CD4-positive, alpha-beta T cell (primary cell): ENCODE measurements around the gene VWA3B. TPM values are rescaled to one million over a fixed set of nuclear protein-coding genes. Genes with fewer than 3 reads are reported as not detected.

Experiments
- ATAC-seq: fragments of 200-7000 bp; cut with Tn5 transposase; one replicate; pipeline ENCODE4 v1.10.0; 2022; ENCODE audit warnings: mild to moderate bottlenecking; ENCODE audit not compliant: poor library complexity
- CTCF ChIA-PET: fragments of 350-600 bp; sonication (Branson Sonifier 250); formaldehyde crosslinking; loops from one replicate; lab custom pipeline; 2021; ENCODE audit warnings: antibody characterized with exemption, inconsistent platforms; lab: Charles Lee
- POLR2A ChIA-PET: fragments of 350-600 bp; sonication (Branson Sonifier 250); formaldehyde crosslinking; loops from one replicate; lab custom pipeline; 2021; ENCODE audit warnings: antibody characterized with exemption, inconsistent platforms; lab: Charles Lee
- DNase-seq, 14 experiments: peaks; one replicate each; pipeline ENCODE4 v3.0.0-alpha.2; 2013 to 2020; ENCODE audit warnings: mixed read lengths in 2 of 14
- H3K27ac ChIP-seq, 2 donors: one replicate each; pipeline versions ENCODE4 v1.5.1 to v1.7.0; 2013; ENCODE audit warnings: low read length in 2 of 2, low read depth in 1 of 2, mild to moderate bottlenecking in 1 of 2
- H3K27me3 ChIP-seq, 2 experiments: 1 replicate in 1 of 2; 2 replicates in 1 of 2; pipeline versions ENCODE4 v1.6.1 to v1.7.0; 2013; ENCODE audit warnings: low read length in 2 of 2, control low read depth in 1 of 2, mild to moderate bottlenecking in 1 of 2, moderate library complexity in 1 of 2; ENCODE audit not compliant: insufficient read depth in 2 of 2, control insufficient read depth in 1 of 2
- H3K36me3 ChIP-seq: one replicate; pipeline ENCODE4 v1.6.1; 2013; ENCODE audit warnings: low read length, control low read depth; ENCODE audit not compliant: insufficient read depth
- H3K4me1 ChIP-seq: one replicate; pipeline ENCODE4 v1.6.1; 2013; ENCODE audit warnings: low read length, control low read depth; ENCODE audit not compliant: insufficient read depth
- H3K4me3 ChIP-seq: one replicate; pipeline ENCODE4 v1.5.1; 2013; ENCODE audit warnings: mild to moderate bottlenecking, low read length, moderate library complexity
- H3K9me3 ChIP-seq, 2 experiments: 1 replicate in 1 of 2; 2 replicates in 1 of 2; pipeline versions ENCODE4 v1.6.1 to v1.7.0; 2013; ENCODE audit warnings: low read length in 2 of 2, mild to moderate bottlenecking in 2 of 2, control low read depth in 1 of 2, moderate library complexity in 1 of 2; ENCODE audit not compliant: control insufficient read depth in 1 of 2, insufficient read depth in 1 of 2
- H3K27ac Mint-ChIP-seq: one replicate; pipeline ENCODE4 v1.8.0; 2020; ENCODE audit warnings: mixed read lengths
- H3K27me3 Mint-ChIP-seq: one replicate; pipeline ENCODE4 v1.8.0; 2021; ENCODE audit warnings: mixed read lengths
- H3K36me3 Mint-ChIP-seq: one replicate; pipeline ENCODE4 v1.8.0; 2021; ENCODE audit warnings: low read depth, mixed read lengths
- H3K4me1 Mint-ChIP-seq: one replicate; pipeline ENCODE4 v1.8.0; 2021; ENCODE audit warnings: low read depth, mixed read lengths
- H3K4me3 Mint-ChIP-seq: one replicate; pipeline ENCODE4 v1.8.0; 2020; ENCODE audit warnings: mild to moderate bottlenecking, mixed read lengths
- H3K9me3 Mint-ChIP-seq: one replicate; pipeline ENCODE4 v1.8.0; 2020; ENCODE audit warnings: mixed read lengths
- intact Hi-C, 2 experiments: fragments of 100-400 bp; cut with DNase I in 1 of 2; cut with micrococcal nuclease in 1 of 2; formaldehyde crosslinking; loops; one replicate each; pipeline versions ENCODE4 v1.15.1 to v1.9.0; 2023 to 2025; cut with DNase I, micrococcal nuclease
- total RNA-seq, 174 experiments: library from RNA in 2 of 174; stranded (reverse) in 2 of 174; gene quantifications; one replicate each; pipeline ENCODE4 v1.2.3 and lab custom pipeline; 2021 to 2026
- TF ChIP-seq, protein P1 (sequence below): fragments of 200-600 bp; IDR thresholded peaks from one replicate; pipeline ENCODE4 v1.8.0; 2022; ENCODE audit warnings: antibody characterized with exemption, mild to moderate bottlenecking

VWA3B gene
- total RNA-seq, 2 experiments from 2014 or later: not detected

DNA sequence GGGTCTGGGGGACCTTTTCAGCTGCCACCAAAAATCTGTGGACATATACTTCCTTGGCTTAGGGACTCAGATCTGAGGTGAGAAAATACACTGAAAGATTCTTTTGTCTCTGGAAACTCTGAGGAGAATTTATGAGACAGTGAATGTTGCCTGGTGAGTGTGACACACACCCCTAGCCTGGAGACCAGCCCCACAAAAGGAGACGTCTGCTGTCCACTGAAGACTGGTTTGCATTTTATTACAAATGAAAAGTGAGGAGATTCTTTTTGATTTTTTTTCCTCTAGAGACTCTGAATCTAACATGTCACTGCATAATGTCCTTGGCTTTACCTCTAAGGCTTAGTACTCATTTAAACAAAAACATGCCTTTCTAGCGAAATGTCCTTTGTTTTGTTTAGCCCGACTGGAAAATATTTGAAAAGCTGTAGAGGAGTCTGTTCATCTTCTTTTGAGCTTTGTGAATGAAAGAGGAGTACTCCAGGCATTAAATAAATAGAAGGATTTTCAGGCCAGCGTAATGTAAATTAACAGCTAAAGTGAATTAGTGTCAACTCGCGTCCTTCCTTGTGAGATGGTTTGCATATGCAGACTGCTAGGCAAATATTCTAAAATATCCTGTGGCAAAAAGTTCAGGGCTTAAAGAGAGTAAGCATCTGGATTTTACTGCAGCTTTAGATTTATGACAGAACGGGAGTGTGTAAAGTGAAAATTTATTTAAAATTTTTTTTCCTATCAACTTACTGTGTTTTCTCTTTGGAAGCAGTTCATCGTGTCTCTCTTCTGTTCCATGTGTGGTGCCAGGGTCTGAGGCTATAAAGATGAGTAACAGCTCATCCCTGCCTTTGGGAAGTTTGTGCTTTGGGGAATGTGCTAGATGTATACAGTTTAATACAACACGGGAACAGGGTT lies 125.4 kb downstream of the VWA3B start:
- H3K4me1 Mint-ChIP-seq: no peaks in the 10 kb centered on the region
- POLR2A ChIA-PET: no interaction called here
- H3K9me3 Mint-ChIP-seq: no peaks in the 10 kb centered on the region
- peaks cover 52% of the 10 kb centered on the region for H3K27me3 Mint-ChIP-seq
- no peak overlapping the region for H3K27ac Mint-ChIP-seq
- H3K36me3 Mint-ChIP-seq: no peaks in the 10 kb centered on the region
- ATAC-seq: no peak
- Histone ChIP-seq H3K4me3 (no peak overlapping the region), H3K36me3 (no peaks in the 10 kb centered on the region), H3K27ac (no peak overlapping the region), H3K27me3 (peaks cover 0 to 31% of the 10 kb centered on the region in 2 experiments), H3K4me1 (no peaks in the 10 kb centered on the region), H3K9me3 (no peaks in the 10 kb centered on the region)
- no peak overlapping the region for H3K4me3 Mint-ChIP-seq
- CTCF ChIA-PET: interaction anchor here (0.6 kb wide), 1 partner anchor 82 kb away, joined by 5 read pairs; no protein-coding TSS in a partner anchor
- no peak for DNase-seq
- TF ChIP-seq, protein P1, sequence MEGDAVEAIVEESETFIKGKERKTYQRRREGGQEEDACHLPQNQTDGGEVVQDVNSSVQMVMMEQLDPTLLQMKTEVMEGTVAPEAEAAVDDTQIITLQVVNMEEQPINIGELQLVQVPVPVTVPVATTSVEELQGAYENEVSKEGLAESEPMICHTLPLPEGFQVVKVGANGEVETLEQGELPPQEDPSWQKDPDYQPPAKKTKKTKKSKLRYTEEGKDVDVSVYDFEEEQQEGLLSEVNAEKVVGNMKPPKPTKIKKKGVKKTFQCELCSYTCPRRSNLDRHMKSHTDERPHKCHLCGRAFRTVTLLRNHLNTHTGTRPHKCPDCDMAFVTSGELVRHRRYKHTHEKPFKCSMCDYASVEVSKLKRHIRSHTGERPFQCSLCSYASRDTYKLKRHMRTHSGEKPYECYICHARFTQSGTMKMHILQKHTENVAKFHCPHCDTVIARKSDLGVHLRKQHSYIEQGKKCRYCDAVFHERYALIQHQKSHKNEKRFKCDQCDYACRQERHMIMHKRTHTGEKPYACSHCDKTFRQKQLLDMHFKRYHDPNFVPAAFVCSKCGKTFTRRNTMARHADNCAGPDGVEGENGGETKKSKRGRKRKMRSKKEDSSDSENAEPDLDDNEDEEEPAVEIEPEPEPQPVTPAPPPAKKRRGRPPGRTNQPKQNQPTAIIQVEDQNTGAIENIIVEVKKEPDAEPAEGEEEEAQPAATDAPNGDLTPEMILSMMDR: no peak
- intact Hi-C loops: no loop called here

DNA sequence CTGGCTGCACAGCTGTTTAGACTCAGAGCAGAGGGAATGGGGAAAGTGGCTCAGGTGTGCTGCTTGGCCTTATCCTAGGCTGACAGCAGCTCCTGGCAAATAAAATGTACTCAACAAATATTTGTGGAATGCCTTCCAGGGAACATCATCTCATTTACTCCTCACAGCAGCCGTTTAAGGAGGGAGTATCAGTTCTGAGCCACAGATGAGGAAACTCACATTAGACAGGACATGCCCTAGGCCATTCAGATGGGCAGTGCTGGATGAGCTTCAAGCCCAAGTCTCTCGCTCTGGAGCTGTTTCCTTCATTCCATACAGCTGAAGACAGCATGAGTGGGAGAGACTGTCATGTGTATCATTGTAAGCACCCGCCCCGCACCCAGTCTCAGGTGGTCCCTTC lies 129.6 kb downstream of the VWA3B start:
- ChIA-PET CTCF (no interaction called here), POLR2A (no interaction called here)
- Mint-ChIP-seq H3K4me1 (no peaks in the 10 kb centered on the region), H3K9me3 (peaks cover 8% of the 10 kb centered on the region), H3K4me3 (no peak overlapping the region), H3K36me3 (no peaks in the 10 kb centered on the region), H3K27ac (no peak overlapping the region), H3K27me3 (peaks cover 64% of the 10 kb centered on the region)
- H3K4me1 ChIP-seq: no peaks in the 10 kb centered on the region
- H3K9me3 ChIP-seq: peaks cover 4 to 13% of the 10 kb centered on the region in 2 experiments
- DNase-seq: no peak
- TF ChIP-seq, protein P1: no peak
- H3K4me3 ChIP-seq: no peak overlapping the region
- no peak overlapping the region for H3K27ac ChIP-seq
- peaks cover 3 to 23% of the 10 kb centered on the region in 2 experiments for H3K27me3 ChIP-seq
- intact Hi-C loops: no loop called here
- ATAC-seq: no peak
- no peaks in the 10 kb centered on the region for H3K36me3 ChIP-seq

DNA sequence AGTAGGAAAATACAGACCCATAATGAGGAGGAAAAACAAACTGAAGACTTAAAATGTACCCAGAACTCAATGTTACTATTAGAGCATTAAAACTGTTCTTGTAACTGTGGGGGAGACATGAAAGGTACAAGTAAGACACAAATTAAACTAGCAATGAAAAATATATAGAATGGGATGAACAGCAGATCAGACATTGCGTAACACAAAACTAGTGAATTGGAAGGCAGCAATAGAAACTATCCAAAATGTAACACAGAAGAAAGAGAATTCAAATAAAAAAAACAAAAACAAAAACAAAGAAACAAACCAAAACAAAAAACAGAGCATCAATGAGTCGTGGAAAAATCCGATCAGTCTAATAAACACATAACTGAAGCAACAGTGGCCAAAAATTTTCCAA lies 132.2 kb downstream of the VWA3B start:
- no peak overlapping the region for H3K4me3 Mint-ChIP-seq
- H3K27ac ChIP-seq: no peak overlapping the region
- peaks cover 8% of the 10 kb centered on the region for H3K9me3 Mint-ChIP-seq
- no peaks in the 10 kb centered on the region for H3K4me1 ChIP-seq
- H3K36me3 Mint-ChIP-seq: no peaks in the 10 kb centered on the region
- peaks cover 3% of the 10 kb centered on the region in 2 experiments for H3K27me3 ChIP-seq
- no peaks in the 10 kb centered on the region for H3K4me1 Mint-ChIP-seq
- POLR2A ChIA-PET: no interaction called here
- intact Hi-C loops: no loop called here
- H3K27me3 Mint-ChIP-seq: peaks cover 62% of the 10 kb centered on the region
- peaks cover 4 to 13% of the 10 kb centered on the region in 2 experiments for H3K9me3 ChIP-seq
- CTCF ChIA-PET: no interaction called here
- DNase-seq (no peak), ATAC-seq (no peak)
- no peaks in the 10 kb centered on the region for H3K36me3 ChIP-seq
- H3K27ac Mint-ChIP-seq: no peak overlapping the region
- TF ChIP-seq, protein P1: no peak
- H3K4me3 ChIP-seq: no peak overlapping the region
